D721Med (cell line): ENCODE measurements around the gene DDC.

Experiments used
- DNase-seq: peaks from one replicate; pipeline ENCODE4 v3.0.0; 2011; ENCODE audit warnings: low spot score; ENCODE audit not compliant: insufficient read length
- FAIRE-seq: peaks from 2 replicates; lab custom pipeline; 2011; peaks lifted over from hg19 to GRCh38; lab: Jason Lieb, UNC
- TF ChIP-seq, protein P1 (sequence below): IDR thresholded peaks from 2 replicates; pipeline ENCODE4 v1.5.1; 2012; ENCODE audit warnings: mild to moderate bottlenecking, control low read depth; ENCODE audit not compliant: insufficient read depth; ENCODE audit errors: missing control alignments

Gene DDC

DNA sequence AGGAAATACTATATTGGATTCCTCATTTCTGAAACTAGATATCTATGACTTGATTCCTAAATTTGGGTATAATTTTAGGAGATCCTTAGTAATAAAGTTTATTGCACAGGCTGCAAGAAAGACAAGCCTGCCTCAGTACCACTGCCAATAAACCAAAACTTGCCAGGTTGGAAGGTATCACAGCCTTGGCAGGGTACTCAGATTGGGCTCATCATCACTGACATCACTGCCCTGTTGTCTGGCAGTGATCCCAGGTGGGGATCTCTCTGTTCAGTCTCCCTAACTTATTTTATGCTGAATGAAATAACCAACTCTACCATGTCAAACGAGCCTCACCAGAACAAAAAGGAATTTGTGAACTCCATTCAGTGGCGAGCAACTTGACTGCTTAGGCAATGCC is 133.9 kb downstream of the DDC start:
- TF ChIP-seq, protein P1, sequence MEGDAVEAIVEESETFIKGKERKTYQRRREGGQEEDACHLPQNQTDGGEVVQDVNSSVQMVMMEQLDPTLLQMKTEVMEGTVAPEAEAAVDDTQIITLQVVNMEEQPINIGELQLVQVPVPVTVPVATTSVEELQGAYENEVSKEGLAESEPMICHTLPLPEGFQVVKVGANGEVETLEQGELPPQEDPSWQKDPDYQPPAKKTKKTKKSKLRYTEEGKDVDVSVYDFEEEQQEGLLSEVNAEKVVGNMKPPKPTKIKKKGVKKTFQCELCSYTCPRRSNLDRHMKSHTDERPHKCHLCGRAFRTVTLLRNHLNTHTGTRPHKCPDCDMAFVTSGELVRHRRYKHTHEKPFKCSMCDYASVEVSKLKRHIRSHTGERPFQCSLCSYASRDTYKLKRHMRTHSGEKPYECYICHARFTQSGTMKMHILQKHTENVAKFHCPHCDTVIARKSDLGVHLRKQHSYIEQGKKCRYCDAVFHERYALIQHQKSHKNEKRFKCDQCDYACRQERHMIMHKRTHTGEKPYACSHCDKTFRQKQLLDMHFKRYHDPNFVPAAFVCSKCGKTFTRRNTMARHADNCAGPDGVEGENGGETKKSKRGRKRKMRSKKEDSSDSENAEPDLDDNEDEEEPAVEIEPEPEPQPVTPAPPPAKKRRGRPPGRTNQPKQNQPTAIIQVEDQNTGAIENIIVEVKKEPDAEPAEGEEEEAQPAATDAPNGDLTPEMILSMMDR: no peak

DNA sequence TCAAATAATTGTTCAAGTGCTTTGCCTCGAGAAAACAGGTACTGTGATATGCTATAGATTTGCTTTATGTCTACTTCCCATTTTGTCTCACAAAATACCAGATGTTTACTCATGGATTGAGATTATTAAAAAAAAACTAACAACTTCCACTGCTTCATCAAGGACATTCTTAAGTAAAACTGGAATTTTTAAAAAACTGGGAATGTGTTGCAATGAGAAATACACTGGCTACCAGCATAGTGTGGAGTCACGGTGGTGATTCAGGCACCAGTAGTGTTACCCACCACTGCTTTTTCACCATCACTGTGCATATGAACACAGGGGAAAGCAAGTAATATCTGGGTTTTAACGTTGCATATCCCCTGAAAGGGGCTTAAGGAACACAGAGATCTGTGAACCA is 136.3 kb downstream of the DDC start:
- TF ChIP-seq, protein P1: no peak
- FAIRE-seq (no peak), DNase-seq (no peak)

More for the DNA sequence above, 133.9 kb downstream of the DDC start:
- DNase-seq (no peak), FAIRE-seq (no peak)

DNA sequence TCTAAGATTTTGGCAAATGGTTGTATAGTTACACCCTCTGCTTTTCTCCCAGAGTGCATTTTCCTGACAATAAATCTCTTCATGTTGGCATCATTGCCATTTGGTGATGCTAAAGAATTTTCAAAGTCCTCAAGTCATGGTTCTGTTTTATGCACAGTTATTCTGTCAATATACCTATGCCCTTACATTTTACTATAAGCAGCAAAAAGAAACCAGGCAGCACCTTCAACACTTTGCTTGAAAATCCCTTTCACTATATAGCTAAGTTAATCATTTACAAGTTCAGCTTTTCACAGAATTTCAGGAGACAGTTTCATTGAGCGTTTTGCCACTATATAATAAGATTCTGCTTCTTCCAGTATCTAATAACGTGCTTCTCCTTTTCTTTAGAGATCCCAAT is 137.7 kb downstream of the DDC start:
- TF ChIP-seq, protein P1: no peak
- DNase-seq: no peak
- FAIRE-seq: no peak

DNA sequence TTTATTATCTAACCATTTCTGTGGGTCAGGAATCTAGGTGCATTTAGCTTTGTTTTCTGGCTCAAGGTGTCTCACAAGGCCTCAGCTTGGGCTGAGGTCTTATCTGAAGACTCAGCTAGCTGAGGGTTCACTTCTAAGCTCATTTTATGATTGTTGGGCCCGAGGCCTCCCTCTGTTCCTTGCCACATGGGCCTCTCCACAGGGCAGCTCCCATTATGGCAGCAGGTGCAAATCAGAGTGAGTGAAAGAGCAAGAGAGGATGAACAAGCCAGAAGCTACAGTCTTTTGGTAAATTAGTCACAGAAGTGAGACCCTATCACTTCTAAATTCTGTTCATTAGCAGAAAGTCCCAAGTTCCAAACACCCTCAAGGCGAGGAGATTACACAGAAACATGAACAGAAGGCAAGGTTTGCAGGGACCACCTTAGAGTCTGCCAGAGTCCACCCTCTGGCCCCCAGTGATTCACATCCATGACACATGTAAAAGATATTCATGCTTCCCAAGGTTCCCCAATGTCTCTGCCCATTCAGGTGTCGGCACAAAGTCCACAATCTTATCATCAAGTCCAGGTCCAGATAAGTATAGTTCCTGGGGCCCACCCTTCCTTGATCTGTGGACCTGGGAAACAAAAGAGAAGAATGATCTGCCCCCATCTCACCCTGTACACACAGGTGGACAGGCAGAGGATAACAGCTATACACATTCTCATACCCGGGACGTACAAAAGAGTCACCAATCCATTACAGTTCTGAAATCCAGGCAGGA is 138.7 kb downstream of the DDC start:
- TF ChIP-seq, protein P1: no peak
- no peak for DNase-seq
- no peak for FAIRE-seq

DNA sequence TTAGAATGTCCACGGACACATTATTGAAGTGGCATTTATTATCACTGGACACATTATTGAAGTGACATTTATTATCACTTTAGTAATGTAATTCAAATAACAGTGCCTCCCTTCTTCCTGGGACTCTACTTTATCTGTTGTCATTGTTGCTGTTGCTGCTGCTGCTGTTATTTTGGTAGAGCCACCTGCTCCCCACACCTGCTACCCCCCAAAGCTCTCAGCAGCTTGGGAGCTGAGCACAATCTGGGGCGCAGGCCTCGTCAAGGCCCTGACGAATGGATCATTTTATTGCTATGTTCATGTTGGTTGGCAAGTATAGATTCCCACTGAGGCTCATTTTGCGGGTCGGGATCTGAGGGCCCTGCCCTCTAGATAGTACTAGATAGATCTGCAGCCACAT is 139.9 kb downstream of the DDC start:
- DNase-seq (no peak), FAIRE-seq (no peak)
- TF ChIP-seq, protein P1: no peak

DNA sequence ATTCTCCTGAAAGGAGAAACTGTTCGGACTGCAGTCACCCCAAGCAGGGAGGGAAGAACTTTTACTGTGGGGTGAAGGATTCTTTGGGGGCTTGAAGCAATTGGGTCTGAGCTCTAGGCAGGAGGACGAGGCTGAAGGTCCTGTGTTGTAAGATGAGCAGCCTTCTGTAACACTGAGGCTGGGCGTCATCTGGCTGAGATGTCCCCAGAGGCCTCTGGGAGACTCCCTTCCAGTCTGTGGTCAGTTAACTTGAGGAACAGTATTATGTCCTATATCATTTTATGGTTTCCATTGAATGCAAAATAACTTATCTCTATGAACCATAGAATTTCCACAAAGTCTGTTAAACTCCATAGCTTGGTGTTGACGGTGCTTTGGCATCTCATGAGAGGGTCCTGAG is 141.3 kb downstream of the DDC start:
- DNase-seq (no peak), FAIRE-seq (no peak)
- TF ChIP-seq, protein P1: no peak

DNA sequence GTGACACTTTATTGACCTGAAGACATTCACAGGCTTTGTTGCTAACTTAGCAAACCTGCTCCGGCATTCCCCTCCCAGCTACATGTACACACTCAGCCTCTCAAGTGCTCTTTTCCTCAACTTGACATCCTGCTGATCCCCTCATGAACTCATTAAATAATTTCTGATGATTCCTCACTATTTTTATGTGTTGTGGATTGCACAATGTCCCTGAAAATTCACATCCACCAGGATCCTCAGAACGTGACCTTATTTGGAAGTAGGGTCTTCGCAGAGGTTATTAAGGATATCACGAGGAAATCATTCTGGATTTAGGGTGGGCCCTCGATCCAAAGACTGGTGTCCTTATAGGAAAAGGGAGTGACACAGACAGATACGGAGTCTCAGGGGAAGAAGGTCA is 142.3 kb downstream of the DDC start:
- TF ChIP-seq, protein P1: no peak
- DNase-seq (no peak), FAIRE-seq (no peak)
